HG03064 (cell line): ENCODE results near the gene VPS8.
"Not testable (repeated sequence)": the region's sequence is repeated elsewhere in the genome, so short reads cannot be mapped to it uniquely, and the experiment has no call there.

Source experiments
- ATAC-seq: cut with Tn5 transposase; IDR thresholded peaks from one replicate; pipeline ENCODE4 v1.9.1; 2021; ENCODE audit warnings: low read depth; ENCODE audit not compliant: unreplicated experiment

Gene VPS8

GRCh38 chr3:184857099-184857498 lies 45.1 kb downstream of the VPS8 start:
- ATAC-seq: no peak

GRCh38 chr3:184864000-184864399 lies 52.0 kb downstream of the VPS8 start:
- no peak for ATAC-seq

- no peak for ATAC-seq
Observed at GRCh38 chr3:184868477-184868876, 56.5 kb downstream of the VPS8 start.

GRCh38 chr3:184872200-184872599 lies 60.2 kb downstream of the VPS8 start:
- no peak for ATAC-seq

- no peak for ATAC-seq
Observed at GRCh38 chr3:184873141-184873540, 61.2 kb downstream of the VPS8 start.

- no peak for ATAC-seq
Observed at GRCh38 chr3:184874709-184875644, 63.0 kb downstream of the VPS8 start.

- no peak for ATAC-seq
Observed at GRCh38 chr3:184880276-184881019, 68.5 kb downstream of the VPS8 start.

GRCh38 chr3:184884359-184885017 lies 72.5 kb downstream of the VPS8 start:
- ATAC-seq: peak; percentile 93

- no peak for ATAC-seq
Observed at GRCh38 chr3:184885112-184885511, 73.1 kb downstream of the VPS8 start.

GRCh38 chr3:184887574-184887973 lies 75.6 kb downstream of the VPS8 start:
- no peak for ATAC-seq

- no peak for ATAC-seq
Observed at GRCh38 chr3:184889312-184889904, 77.4 kb downstream of the VPS8 start.

- no peak for ATAC-seq
Observed at GRCh38 chr3:184894051-184894450, 82.1 kb downstream of the VPS8 start.

GRCh38 chr3:184895350-184895749 lies 83.4 kb downstream of the VPS8 start:
- no peak for ATAC-seq

- no peak for ATAC-seq
Observed at GRCh38 chr3:184896336-184896735, 84.4 kb downstream of the VPS8 start.

- ATAC-seq: no peak
Observed at GRCh38 chr3:184899953-184900595, 88.1 kb downstream of the VPS8 start.

GRCh38 chr3:184907031-184907430 lies 95.1 kb downstream of the VPS8 start:
- ATAC-seq: not testable (repeated sequence)

- ATAC-seq: no peak
Observed at GRCh38 chr3:184907681-184908649, 96.0 kb downstream of the VPS8 start.

- ATAC-seq: no peak
Observed at GRCh38 chr3:184908859-184909258, 96.9 kb downstream of the VPS8 start.

- ATAC-seq: no peak
Observed at GRCh38 chr3:184910664-184911063, 98.7 kb downstream of the VPS8 start.
